ENCODE measurements around the gene ITGB3BP.

Gene ITGB3BP

GRCh38 chr1:63458750-63459149 is 64.3 kb downstream of the ITGB3BP start:
- Mint-ChIP-seq H3K36me3 (ENCODE audit: low read depth) (peaks cover 36% of the 10 kb centered on the region), H3K4me1 (no peaks in the 10 kb centered on the region), H3K27me3 (ENCODE audit: low read depth) (no peaks in the 10 kb centered on the region), H3K4me3 (no peak overlapping the region), H3K27ac (no peak overlapping the region), H3K9me3 (peaks cover 13% of the 10 kb centered on the region)
- TF ChIP-seq CTCF (IDR thresholded peaks at IDR 0.05; ENCODE audit: unreplicated experiment in 3 of 3), result no peak

DNA sequence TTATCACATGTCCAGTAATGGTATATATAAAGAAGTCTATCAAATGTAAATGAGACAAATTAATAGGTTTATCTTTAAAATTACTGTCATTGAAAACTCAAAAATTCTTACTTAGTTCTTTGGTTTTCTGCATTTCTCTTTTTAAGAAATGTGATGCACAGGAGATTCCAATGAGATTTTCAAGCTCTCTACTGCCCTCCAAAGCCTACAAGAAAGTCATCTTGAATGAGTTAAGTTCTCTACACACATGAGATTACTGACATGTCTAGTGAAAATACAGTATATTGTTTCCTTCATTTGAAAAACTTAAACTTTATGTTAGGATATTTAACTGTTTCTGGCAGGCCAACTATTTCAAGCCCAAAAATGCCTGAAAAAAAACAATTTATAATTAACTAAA is 68.8 kb downstream of the ITGB3BP start:
- H3K27me3 Mint-ChIP-seq (ENCODE audit: low read depth), result no peaks in the 10 kb centered on the region
- H3K9me3 Mint-ChIP-seq, result no peaks in the 10 kb centered on the region
- peaks cover 4% of the 10 kb centered on the region for H3K36me3 Mint-ChIP-seq (ENCODE audit: low read depth)
- TF ChIP-seq CTCF (IDR thresholded peaks at IDR 0.05; ENCODE audit: unreplicated experiment in 3 of 3), result peak; percentile 22 to 42 (median 27)
- no peak overlapping the region for H3K4me3 Mint-ChIP-seq
- no peaks in the 10 kb centered on the region for H3K4me1 Mint-ChIP-seq
- H3K27ac Mint-ChIP-seq, result no peak overlapping the region

GRCh38 chr1:63453232-63453631 is 69.8 kb downstream of the ITGB3BP start:
- no peak for TF ChIP-seq CTCF (IDR thresholded peaks at IDR 0.05; ENCODE audit: unreplicated experiment in 3 of 3)
- H3K27ac Mint-ChIP-seq, result no peak overlapping the region
- peaks cover 4% of the 10 kb centered on the region for H3K36me3 Mint-ChIP-seq (ENCODE audit: low read depth)
- H3K4me3 Mint-ChIP-seq, result no peak overlapping the region
- no peaks in the 10 kb centered on the region for H3K4me1 Mint-ChIP-seq
- H3K9me3 Mint-ChIP-seq, result no peaks in the 10 kb centered on the region
- no peaks in the 10 kb centered on the region for H3K27me3 Mint-ChIP-seq (ENCODE audit: low read depth)

DNA sequence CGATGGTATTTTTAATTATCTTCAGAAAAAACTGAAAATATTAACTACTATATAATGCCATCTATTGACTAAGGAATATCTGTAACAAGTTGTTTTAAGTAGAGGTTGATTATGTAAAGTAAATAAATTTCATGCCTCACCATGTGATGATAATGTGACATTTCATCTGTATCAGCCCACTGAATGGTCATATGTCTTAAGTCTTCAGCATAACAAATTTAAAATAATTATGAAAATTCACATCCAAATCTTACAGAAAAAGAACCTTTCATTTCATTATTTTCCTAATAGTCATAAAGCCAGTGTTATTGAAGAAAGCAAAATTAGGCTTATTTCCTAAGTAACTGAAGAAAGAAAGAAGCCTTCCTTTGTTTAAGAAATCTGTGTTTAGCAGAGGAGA is 72.6 kb downstream of the ITGB3BP start:
- TF ChIP-seq CTCF (IDR thresholded peaks at IDR 0.05; ENCODE audit: unreplicated experiment in 3 of 3), result no peak
- Mint-ChIP-seq H3K4me1 (no peaks in the 10 kb centered on the region), H3K27me3 (ENCODE audit: low read depth) (no peaks in the 10 kb centered on the region), H3K4me3 (no peak overlapping the region), H3K36me3 (ENCODE audit: low read depth) (peaks cover 3% of the 10 kb centered on the region), H3K9me3 (peaks cover 2% of the 10 kb centered on the region), H3K27ac (no peak overlapping the region)

- Mint-ChIP-seq H3K4me1 (no peaks in the 10 kb centered on the region), H3K9me3 (peaks cover 2% of the 10 kb centered on the region), H3K36me3 (ENCODE audit: low read depth) (peaks cover 3% of the 10 kb centered on the region), H3K27me3 (ENCODE audit: low read depth) (no peaks in the 10 kb centered on the region), H3K27ac (no peak overlapping the region), H3K4me3 (no peak overlapping the region)
- no peak for TF ChIP-seq CTCF (IDR thresholded peaks at IDR 0.05; ENCODE audit: unreplicated experiment in 3 of 3)
Observed at GRCh38 chr1:63448731-63449246, 74.2 kb downstream of the ITGB3BP start.

DNA sequence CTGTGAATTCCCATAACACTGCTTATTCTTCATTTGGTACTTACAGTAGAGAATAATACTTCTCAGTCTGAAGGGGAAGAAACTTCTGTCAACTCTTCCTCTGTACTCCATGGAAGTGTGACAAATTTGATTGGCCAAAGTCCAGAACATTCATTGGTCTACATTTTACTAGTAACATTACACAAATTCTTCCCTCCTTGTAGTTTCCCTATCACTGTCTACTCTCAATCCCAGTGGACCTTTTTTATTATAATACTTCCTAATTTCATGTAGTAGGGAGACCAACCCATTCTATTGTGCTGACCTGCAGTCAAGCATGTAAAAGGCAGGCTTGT is 80.9 kb downstream of the ITGB3BP start:
- H3K9me3 Mint-ChIP-seq, result no peaks in the 10 kb centered on the region
- peaks cover 29% of the 10 kb centered on the region for H3K4me1 Mint-ChIP-seq
- no peak overlapping the region for H3K4me3 Mint-ChIP-seq
- H3K27me3 Mint-ChIP-seq (ENCODE audit: low read depth), result no peaks in the 10 kb centered on the region
- no peak for TF ChIP-seq CTCF (IDR thresholded peaks at IDR 0.05; ENCODE audit: unreplicated experiment in 3 of 3)
- no peak overlapping the region for H3K27ac Mint-ChIP-seq
- no peaks in the 10 kb centered on the region for H3K36me3 Mint-ChIP-seq (ENCODE audit: low read depth)

Data from nephron (organoid).